HCT116 (cell line): ENCODE measurements around the gene RUNX2.

ENCODE experiments used
- CEBPB ChIP-seq: IDR thresholded peaks from 2 replicates; pipeline ENCODE4 v1.6.1; 2012; ENCODE audit warnings: low read depth
- CTCF ChIP-seq, 3 experiments: fragments of 200-600 bp in 1 of 3; sonication (generic) in 1 of 3; IDR thresholded peaks in 2 of 3; conservative IDR thresholded peaks in 1 of 3; 2 replicates each; pipeline ENCODE4 v1.5.1; 2012 to 2017; ENCODE audit warnings: low read depth in 2 of 3, low read length in 2 of 3, antibody characterized with exemption in 1 of 3, borderline replicate concordance in 1 of 3, control low read depth in 1 of 3, mild to moderate bottlenecking in 1 of 3, mixed read lengths in 1 of 3, mixed run types in 1 of 3, moderate library complexity in 1 of 3; ENCODE audit not compliant: insufficient read depth in 1 of 3
- POLR2A ChIP-seq: IDR thresholded peaks from 2 replicates; pipeline ENCODE4 v1.7.0; 2011; ENCODE audit warnings: borderline replicate concordance; ENCODE audit not compliant: insufficient read depth, insufficient read length; ENCODE audit errors: extremely low read depth
- TCF7L2 ChIP-seq: IDR thresholded peaks from 2 replicates; pipeline ENCODE4 v1.7.0; 2011; ENCODE audit warnings: borderline replicate concordance, inconsistent platforms; ENCODE audit not compliant: insufficient read depth, insufficient read length; ENCODE audit errors: extremely low read depth
- YY1 ChIP-seq: IDR thresholded peaks from 2 replicates; pipeline ENCODE4 v1.6.1; 2011; ENCODE audit warnings: low read length, low read depth, moderate library complexity, mild to moderate bottlenecking; ENCODE audit not compliant: insufficient replicate concordance; ENCODE audit errors: extremely low read depth
- ZFX ChIP-seq: fragments of 450-650 bp; IDR thresholded peaks from 2 replicates; pipeline ENCODE4 v1.6.1; 2017

DNA sequence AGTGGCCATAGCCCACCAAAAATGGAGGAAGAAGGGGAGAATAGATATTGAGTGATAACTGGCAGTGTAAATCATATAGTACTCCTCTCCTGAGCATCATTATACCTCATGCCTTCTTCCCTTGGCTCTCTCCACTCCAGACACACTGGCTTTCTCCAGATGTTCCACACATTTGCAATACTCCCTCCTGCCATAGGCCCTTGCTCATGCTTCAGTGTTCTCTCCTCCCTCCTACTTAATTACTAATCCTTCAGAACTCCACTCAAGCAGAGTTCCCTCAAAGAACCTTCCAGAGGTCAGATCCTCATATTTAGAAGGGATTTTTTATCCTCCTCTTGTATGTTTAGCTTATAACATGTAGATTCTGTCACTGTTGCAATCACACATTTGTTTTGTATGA lies 329.1 kb downstream of the RUNX2 start:
- TF ChIP-seq CTCF (IDR thresholded peaks at IDR 0.05 in 2 of 3, conservative IDR thresholded peaks at IDR 0.05 in 1 of 3; ENCODE audit: borderline replicate concordance in 1 of 3, insufficient read depth in 1 of 3, low read depth in 2 of 3, low read length in 2 of 3) (no peak), TCF7L2 (no peak), ZFX (no peak), YY1 (no peak), CEBPB (no peak), POLR2A (no peak)
